Measurements from ENCODE around the gene GMDS.

GMDS gene

GRCh38 chr6:2099870-2100269 is 145.5 kb downstream of the GMDS start:
- Histone ChIP-seq H2AFZ (ENCODE audit: low read length) (no peak overlapping the region), H3K9ac (ENCODE audit: low read depth, low read length, poor library complexity, severe bottlenecking) (no peak overlapping the region), H4K20me1 (ENCODE audit: insufficient read depth, low read length, poor library complexity, severe bottlenecking) (no peaks in the 10 kb centered on the region), H3K4me2 (ENCODE audit: low read depth, low read length, poor library complexity, severe bottlenecking) (no peak overlapping the region), H3F3A (ENCODE audit: low read depth) (no peaks in the 10 kb centered on the region), H3K27me3 (ENCODE audit: insufficient read depth, low read length, poor library complexity, severe bottlenecking) (no peaks in the 10 kb centered on the region), H3K4me1 (ENCODE audit: insufficient read depth, low read length, poor library complexity, severe bottlenecking) (no peaks in the 10 kb centered on the region), H3K36me3 (ENCODE audit: insufficient read depth, low read length) (no peaks in the 10 kb centered on the region), H3K9me2 (replicated peaks; ENCODE audit: low read depth, low read length) (no peaks in the 10 kb centered on the region), H3K9me3 (ENCODE audit: insufficient read depth, low read depth, low read length) (no peaks in the 10 kb centered on the region), H3K79me2 (ENCODE audit: insufficient read depth, low read length) (no peaks in the 10 kb centered on the region), H3K4me3 (ENCODE audit: low read length, poor library complexity, severe bottlenecking) (no peak overlapping the region)
- TF ChIP-seq CTCF (conservative IDR thresholded peaks at IDR 0.05; ENCODE audit: low read length) (no peak), EZH2phosphoT487 (IDR thresholded peaks at IDR 0.05; ENCODE audit: borderline replicate concordance) (no peak)

- no peaks in the 10 kb centered on the region for H3K9me3 ChIP-seq (ENCODE audit: insufficient read depth, low read depth, low read length)
- H3K4me2 ChIP-seq (ENCODE audit: low read depth, low read length, poor library complexity, severe bottlenecking), result no peak overlapping the region
- no peaks in the 10 kb centered on the region for H4K20me1 ChIP-seq (ENCODE audit: insufficient read depth, low read length, poor library complexity, severe bottlenecking)
- H3K79me2 ChIP-seq (ENCODE audit: insufficient read depth, low read length), result no peaks in the 10 kb centered on the region
- H3K27me3 ChIP-seq (ENCODE audit: insufficient read depth, low read length, poor library complexity, severe bottlenecking), result no peaks in the 10 kb centered on the region
- no peaks in the 10 kb centered on the region for H3K4me1 ChIP-seq (ENCODE audit: insufficient read depth, low read length, poor library complexity, severe bottlenecking)
- no peaks in the 10 kb centered on the region for H3K36me3 ChIP-seq (ENCODE audit: insufficient read depth, low read length)
- H3K9ac ChIP-seq (ENCODE audit: low read depth, low read length, poor library complexity, severe bottlenecking), result no peak overlapping the region
- H3F3A ChIP-seq (ENCODE audit: low read depth), result no peaks in the 10 kb centered on the region
- no peak overlapping the region for H3K4me3 ChIP-seq (ENCODE audit: low read length, poor library complexity, severe bottlenecking)
- no peak for TF ChIP-seq EZH2phosphoT487 (IDR thresholded peaks at IDR 0.05; ENCODE audit: borderline replicate concordance)
- TF ChIP-seq CTCF (conservative IDR thresholded peaks at IDR 0.05; ENCODE audit: low read length), result no peak
- H2AFZ ChIP-seq (ENCODE audit: low read length), result no peak overlapping the region
- no peaks in the 10 kb centered on the region for H3K9me2 ChIP-seq (replicated peaks; ENCODE audit: low read depth, low read length)
These were observed 147.9 kb downstream of the GMDS start for GRCh38 chr6:2097464-2097863.

DNA sequence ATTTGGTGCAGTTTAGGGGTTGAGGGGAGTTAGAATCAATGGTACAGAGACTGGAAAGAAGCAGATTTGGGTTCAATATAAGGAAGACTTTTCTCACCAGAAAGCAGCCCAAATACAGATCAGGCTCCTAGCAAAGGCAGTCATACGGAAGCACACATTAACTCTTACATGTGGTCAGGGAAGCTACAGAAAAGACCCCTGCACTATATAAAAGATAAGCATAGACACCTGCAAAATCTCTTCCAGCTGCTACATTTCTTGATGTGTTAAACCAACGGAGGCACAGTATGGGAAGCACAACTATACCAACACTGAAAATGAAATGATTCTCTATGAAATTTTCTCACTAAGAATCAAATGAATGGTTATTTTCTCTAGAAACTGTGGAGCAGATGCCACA is 150.8 kb downstream of the GMDS start:
- Histone ChIP-seq H3K4me1 (ENCODE audit: insufficient read depth, low read length, poor library complexity, severe bottlenecking) (no peaks in the 10 kb centered on the region), H3F3A (ENCODE audit: low read depth) (no peaks in the 10 kb centered on the region), H2AFZ (ENCODE audit: low read length) (no peak overlapping the region), H4K20me1 (ENCODE audit: insufficient read depth, low read length, poor library complexity, severe bottlenecking) (no peaks in the 10 kb centered on the region), H3K36me3 (ENCODE audit: insufficient read depth, low read length) (no peaks in the 10 kb centered on the region), H3K4me2 (ENCODE audit: low read depth, low read length, poor library complexity, severe bottlenecking) (no peak overlapping the region), H3K9me2 (replicated peaks; ENCODE audit: low read depth, low read length) (no peaks in the 10 kb centered on the region), H3K4me3 (ENCODE audit: low read length, poor library complexity, severe bottlenecking) (no peak overlapping the region), H3K9me3 (ENCODE audit: insufficient read depth, low read depth, low read length) (no peaks in the 10 kb centered on the region), H3K9ac (ENCODE audit: low read depth, low read length, poor library complexity, severe bottlenecking) (no peak overlapping the region), H3K79me2 (ENCODE audit: insufficient read depth, low read length) (no peaks in the 10 kb centered on the region), H3K27me3 (ENCODE audit: insufficient read depth, low read length, poor library complexity, severe bottlenecking) (no peaks in the 10 kb centered on the region)
- TF ChIP-seq CTCF (conservative IDR thresholded peaks at IDR 0.05; ENCODE audit: low read length), result no peak
- no peak for TF ChIP-seq EZH2phosphoT487 (IDR thresholded peaks at IDR 0.05; ENCODE audit: borderline replicate concordance)

Measured in Loucy (cell line).